Activated naive CD4-positive, alpha-beta T cell treated with Interleukin-2 at 50 U/mL for 16 hours (primary cell): ENCODE results near the gene TPPP2.
"Not testable (repeated sequence)": the region's sequence is repeated elsewhere in the genome, so short reads cannot be mapped to it uniquely, and the experiment has no call there.

Experiments
- DNase-seq: peaks from one replicate; pipeline ENCODE4 v3.0.0-alpha.2; 2020

TPPP2 gene

GRCh38 chr14:21029917-21030316, at the start of gene TPPP2:
TPPP2 (plus strand) TSS chr14:21030217; CDS start chr14:21030582, 365 bp downstream.
- DNase-seq, result no peak

GRCh38 chr14:20980906-20981305, 49.1 kb upstream of the TPPP2 start:
- DNase-seq, result no peak

GRCh38 chr14:20982646-20983369, 47.2 kb upstream of the TPPP2 start:
- no peak for DNase-seq

GRCh38 chr14:20985650-20986049, 44.4 kb upstream of the TPPP2 start:
- not testable (repeated sequence) for DNase-seq

GRCh38 chr14:20986811-20987210, 43.2 kb upstream of the TPPP2 start:
- no peak for DNase-seq

GRCh38 chr14:20988717-20989470, 41.1 kb upstream of the TPPP2 start:
- no peak for DNase-seq

GRCh38 chr14:20989471-20989786, 40.6 kb upstream of the TPPP2 start:
- DNase-seq, result no peak

GRCh38 chr14:20989787-20990600, 40.0 kb upstream of the TPPP2 start, which contains the start of gene METTL17:
METTL17 (plus strand) TSS chr14:20989980; CDS start chr14:20990003, 23 bp downstream.
- DNase-seq, result peak; percentile 88

- no peak for DNase-seq
Observed at GRCh38 chr14:20996521-20996920, 33.5 kb upstream of the TPPP2 start.

- DNase-seq, result no peak
Observed at GRCh38 chr14:20997115-20997514, 32.9 kb upstream of the TPPP2 start.

- DNase-seq, result no peak
Observed at GRCh38 chr14:20997564-20997963, 32.5 kb upstream of the TPPP2 start.

- DNase-seq, result no peak
Observed at GRCh38 chr14:20998139-20998538, 31.9 kb upstream of the TPPP2 start.

- no peak for DNase-seq
Observed at GRCh38 chr14:20998674-20999366, 31.2 kb upstream of the TPPP2 start, which contains the start of gene SLC39A2. SLC39A2 (plus strand) TSS chr14:20999293; CDS start chr14:20999447, 154 bp downstream.

GRCh38 chr14:20999591-20999990, 30.4 kb upstream of the TPPP2 start:
- no peak for DNase-seq

- no peak for DNase-seq
Observed at GRCh38 chr14:21001218-21001617, 28.8 kb upstream of the TPPP2 start.

- no peak for DNase-seq
Observed at GRCh38 chr14:21003788-21004346, 26.1 kb upstream of the TPPP2 start.

GRCh38 chr14:21009721-21010120, 20.3 kb upstream of the TPPP2 start:
- not testable (repeated sequence) for DNase-seq

GRCh38 chr14:21011136-21011535, 18.9 kb upstream of the TPPP2 start:
- no peak for DNase-seq

- peak; percentile 80 for DNase-seq
Observed at GRCh38 chr14:21014761-21015190, 15.2 kb upstream of the TPPP2 start.

- DNase-seq, result no peak
Observed at GRCh38 chr14:21015312-21015711, 14.7 kb upstream of the TPPP2 start.

- DNase-seq, result no peak
Observed at GRCh38 chr14:21016413-21017190, 13.4 kb upstream of the TPPP2 start.
